D721Med (cell line): Measurements from ENCODE around the gene INMT.

ENCODE experiments used
- DNase-seq: peaks from one replicate; pipeline ENCODE4 v3.0.0; 2011; ENCODE audit warnings: low spot score; ENCODE audit not compliant: insufficient read length
- FAIRE-seq: peaks from 2 replicates; lab custom pipeline; 2011; peaks lifted over from hg19 to GRCh38; lab: Jason Lieb, UNC
- CTCF ChIP-seq: IDR thresholded peaks from 2 replicates; pipeline ENCODE4 v1.5.1; 2012; ENCODE audit warnings: mild to moderate bottlenecking, control low read depth; ENCODE audit not compliant: insufficient read depth; ENCODE audit errors: missing control alignments

The INMT gene

GRCh38 chr7:30727061-30727945 lies 24.6 kb upstream of the INMT start:
- DNase-seq: no peak
- no peak for TF ChIP-seq CTCF
- no peak for FAIRE-seq

- FAIRE-seq (no peak), DNase-seq (no peak)
- TF ChIP-seq CTCF: no peak
These were observed 23.3 kb upstream of the INMT start for GRCh38 chr7:30728591-30729100.

- TF ChIP-seq CTCF: no peak
- no peak for FAIRE-seq
- no peak for DNase-seq
These were observed 22.3 kb upstream of the INMT start for GRCh38 chr7:30729642-30730041.

- FAIRE-seq: no peak
- no peak for DNase-seq
- TF ChIP-seq CTCF: no peak
These were observed 21.8 kb upstream of the INMT start for GRCh38 chr7:30730097-30730496.

- no peak for TF ChIP-seq CTCF
- DNase-seq (no peak), FAIRE-seq (no peak)
These were observed 20.9 kb upstream of the INMT start for GRCh38 chr7:30730996-30731395.

- FAIRE-seq (no peak), DNase-seq (no peak)
- no peak for TF ChIP-seq CTCF
These were observed 20.4 kb upstream of the INMT start for GRCh38 chr7:30731581-30731980.

- DNase-seq (no peak), FAIRE-seq (no peak)
- TF ChIP-seq CTCF: no peak
These were observed 19.3 kb upstream of the INMT start for GRCh38 chr7:30732606-30733005.
